Measurements from ENCODE around the gene HNRNPL.
"Not testable (repeated sequence)": the region's sequence is repeated elsewhere in the genome, so short reads cannot be mapped to it uniquely, and the experiment has no call there.

HNRNPL gene

DNA sequence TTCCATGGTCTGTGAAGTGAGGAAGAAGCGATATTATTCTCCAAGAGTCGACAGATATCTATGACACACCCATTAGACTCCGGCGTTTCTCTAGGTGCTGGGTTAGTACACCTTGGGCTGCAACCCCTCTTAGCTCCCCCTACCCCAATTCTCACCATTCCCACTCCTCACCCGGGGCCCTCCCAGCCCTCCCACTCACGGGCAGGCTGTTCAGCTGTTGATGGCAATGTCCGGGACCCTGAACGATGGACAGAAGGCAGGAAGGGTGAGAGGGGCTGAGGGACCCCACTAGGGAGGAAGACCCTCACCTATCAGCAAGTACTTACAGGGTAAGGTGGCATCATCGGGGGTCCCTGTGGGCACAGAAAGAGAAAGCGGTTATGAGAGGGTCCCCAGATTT lies 46.2 kb downstream of the HNRNPL start:
- H3K9ac ChIP-seq (ENCODE audit: low read depth in 1 of 2, low read length in 2 of 2), result no peak overlapping the region
- peaks cover 6 to 12% of the 10 kb centered on the region in 2 donors for H3K4me1 ChIP-seq (ENCODE audit: control insufficient read depth in 1 of 2, insufficient read depth in 2 of 2, low read length in 2 of 2)
- H3K36me3 ChIP-seq (ENCODE audit: control insufficient read depth in 1 of 2, insufficient read depth in 2 of 2, low read length in 2 of 2), result peaks cover 33 to 60% of the 10 kb centered on the region in 2 donors
- no peaks in the 10 kb centered on the region for H3K9me3 ChIP-seq (ENCODE audit: control insufficient read depth in 1 of 2, low read length in 2 of 2)
- H3K4me3 ChIP-seq (ENCODE audit: low read depth in 1 of 2, low read length in 2 of 2), result no peak overlapping the region
- H3K27ac ChIP-seq (ENCODE audit: low read depth, low read length), result no peak overlapping the region
- no peaks in the 10 kb centered on the region for H3K27me3 ChIP-seq (ENCODE audit: control insufficient read depth in 1 of 2, insufficient read depth in 2 of 2, low read length in 2 of 2)

DNA sequence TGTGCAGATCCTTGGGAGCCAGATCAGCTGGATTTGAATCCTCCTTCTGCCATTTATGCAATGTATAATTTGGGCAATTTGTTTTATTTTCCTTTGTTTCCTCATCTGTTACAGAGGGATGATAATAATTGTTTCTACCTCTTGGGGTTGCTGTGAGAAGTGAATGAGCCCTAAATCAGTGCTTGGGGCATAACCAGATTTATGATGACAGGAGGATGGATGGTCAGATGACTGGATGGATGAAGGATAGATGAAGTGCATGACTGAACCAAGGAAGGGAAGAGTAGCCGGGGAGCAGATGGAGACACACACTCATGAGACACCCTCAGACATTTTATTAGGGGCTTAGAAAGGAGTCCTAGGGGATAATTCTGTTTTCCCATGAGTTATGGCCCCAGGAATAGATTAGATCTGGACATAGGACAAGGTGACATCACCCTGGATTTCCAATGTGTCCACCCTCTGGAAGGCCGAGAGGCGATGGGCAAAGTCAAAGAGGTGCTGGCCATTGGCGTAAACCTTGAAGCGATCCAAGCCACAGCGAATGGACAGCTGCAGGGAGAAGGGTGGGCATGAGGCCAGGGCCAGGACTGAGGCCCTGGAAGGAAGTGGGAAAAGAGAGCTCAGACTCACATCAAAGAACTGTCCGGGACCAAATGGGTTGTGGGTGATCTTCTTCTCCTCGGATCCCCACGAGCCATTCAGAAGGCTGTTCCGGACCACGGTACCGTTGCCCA lies 48.3 kb downstream of the HNRNPL start:
- H3K27ac ChIP-seq (ENCODE audit: low read depth, low read length), result no peak overlapping the region
- peaks cover 33 to 50% of the 10 kb centered on the region in 2 donors for H3K36me3 ChIP-seq (ENCODE audit: control insufficient read depth in 1 of 2, insufficient read depth in 2 of 2, low read length in 2 of 2)
- no peaks in the 10 kb centered on the region for H3K9me3 ChIP-seq (ENCODE audit: control insufficient read depth in 1 of 2, low read length in 2 of 2)
- H3K4me3 ChIP-seq (ENCODE audit: low read depth in 1 of 2, low read length in 2 of 2), result no peak overlapping the region
- peaks cover 6% of the 10 kb centered on the region in 2 donors for H3K4me1 ChIP-seq (ENCODE audit: control insufficient read depth in 1 of 2, insufficient read depth in 2 of 2, low read length in 2 of 2)
- no peak overlapping the region for H3K9ac ChIP-seq (ENCODE audit: low read depth in 1 of 2, low read length in 2 of 2)
- H3K27me3 ChIP-seq (ENCODE audit: control insufficient read depth in 1 of 2, insufficient read depth in 2 of 2, low read length in 2 of 2), result no peaks in the 10 kb centered on the region

DNA sequence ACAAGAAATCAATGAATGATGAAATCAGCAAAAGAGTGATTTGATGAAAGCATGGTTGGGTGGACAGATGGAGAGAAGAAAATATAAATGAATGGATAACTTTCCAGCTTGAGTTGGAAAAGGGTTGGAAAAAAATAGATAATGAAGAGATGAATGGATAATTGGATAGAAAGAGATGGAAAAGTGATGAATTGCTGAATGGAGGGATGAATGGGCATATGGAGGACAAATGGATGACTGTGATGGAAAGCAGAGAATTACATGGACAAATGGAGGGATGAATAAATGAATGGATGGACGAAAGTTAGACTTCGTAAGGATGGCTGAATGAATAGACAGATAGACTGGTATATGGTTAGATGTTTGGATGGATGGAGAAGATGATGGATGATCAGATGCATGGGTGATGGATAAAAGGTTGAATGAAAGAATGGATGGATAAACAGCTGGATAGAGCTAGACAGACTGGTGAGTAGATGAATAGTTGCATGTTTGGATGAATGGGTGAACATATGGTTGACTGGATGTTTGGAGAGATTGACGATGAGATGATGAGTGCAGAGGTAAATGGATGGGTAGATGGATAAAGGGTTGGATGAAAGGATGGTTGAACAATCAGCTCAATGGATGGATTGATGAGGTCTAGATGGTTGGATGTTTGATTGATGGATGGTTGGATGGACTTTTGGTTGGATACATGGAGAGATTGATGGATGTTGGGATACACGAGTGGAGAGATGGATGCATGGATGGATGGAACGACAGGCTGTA lies 49.0 kb downstream of the HNRNPL start:
- H3K4me1 ChIP-seq (ENCODE audit: control insufficient read depth in 1 of 2, insufficient read depth in 2 of 2, low read length in 2 of 2), result peaks cover 6% of the 10 kb centered on the region in 2 donors
- no peak overlapping the region for H3K27ac ChIP-seq (ENCODE audit: low read depth, low read length)
- no peak overlapping the region for H3K4me3 ChIP-seq (ENCODE audit: low read depth in 1 of 2, low read length in 2 of 2)
- no peaks in the 10 kb centered on the region for H3K27me3 ChIP-seq (ENCODE audit: control insufficient read depth in 1 of 2, insufficient read depth in 2 of 2, low read length in 2 of 2)
- no peak overlapping the region for H3K9ac ChIP-seq (ENCODE audit: low read depth in 1 of 2, low read length in 2 of 2)
- no peaks in the 10 kb centered on the region for H3K9me3 ChIP-seq (ENCODE audit: control insufficient read depth in 1 of 2, low read length in 2 of 2)
- peaks cover 33 to 45% of the 10 kb centered on the region in 2 donors for H3K36me3 ChIP-seq (ENCODE audit: control insufficient read depth in 1 of 2, insufficient read depth in 2 of 2, low read length in 2 of 2)

DNA sequence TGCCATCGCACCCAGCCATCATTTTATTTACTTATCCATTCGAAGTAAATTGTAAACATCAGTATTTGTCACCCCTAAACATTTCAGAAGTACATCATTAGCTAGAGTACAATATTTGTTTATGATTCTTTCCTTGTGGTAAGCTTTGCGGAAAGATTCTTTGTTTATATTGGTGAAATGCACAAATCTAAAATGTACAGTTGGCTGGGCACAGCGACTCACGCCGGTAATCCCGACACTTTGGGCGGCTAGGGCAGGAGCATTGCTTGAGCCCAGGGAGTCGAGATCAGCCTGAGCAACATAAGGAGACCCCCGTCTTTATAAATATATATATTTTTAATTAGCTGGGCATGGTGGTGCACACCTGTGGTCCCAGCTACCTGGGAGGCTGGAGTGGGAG lies 50.7 kb downstream of the HNRNPL start:
- Histone ChIP-seq H3K27me3 (ENCODE audit: control insufficient read depth in 1 of 2, insufficient read depth in 2 of 2, low read length in 2 of 2) (no peaks in the 10 kb centered on the region), H3K4me1 (ENCODE audit: control insufficient read depth in 1 of 2, insufficient read depth in 2 of 2, low read length in 2 of 2) (no peaks in the 10 kb centered on the region), H3K27ac (ENCODE audit: low read depth, low read length) (no peak overlapping the region), H3K9ac (ENCODE audit: low read depth in 1 of 2, low read length in 2 of 2) (no peak overlapping the region), H3K4me3 (ENCODE audit: low read depth in 1 of 2, low read length in 2 of 2) (no peak overlapping the region), H3K9me3 (ENCODE audit: control insufficient read depth in 1 of 2, low read length in 2 of 2) (no peaks in the 10 kb centered on the region), H3K36me3 (ENCODE audit: control insufficient read depth in 1 of 2, insufficient read depth in 2 of 2, low read length in 2 of 2) (peaks cover 24 to 33% of the 10 kb centered on the region in 2 donors)

DNA sequence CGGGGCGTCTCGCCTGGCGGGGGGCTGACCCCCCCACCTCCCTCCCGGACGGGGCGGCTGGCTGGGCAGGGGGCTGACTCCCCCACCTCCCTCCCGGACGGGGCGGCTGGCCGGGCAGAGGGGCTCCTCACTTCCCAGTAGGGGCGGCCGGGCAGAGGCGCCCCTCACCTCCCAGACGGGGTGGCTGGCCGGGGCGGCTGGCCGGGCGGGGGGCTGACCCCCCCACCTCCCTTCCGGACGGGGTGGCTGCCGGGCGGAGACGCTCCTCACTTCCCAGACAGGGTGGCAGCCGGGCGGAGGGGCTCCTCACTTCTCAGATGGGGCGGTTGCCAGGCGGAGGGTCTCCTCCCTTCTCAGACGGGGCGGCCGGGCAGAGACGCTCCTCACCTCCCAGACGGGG lies 52.0 kb downstream of the HNRNPL start:
- H3K27ac ChIP-seq (ENCODE audit: low read depth, low read length); H3K9ac ChIP-seq (ENCODE audit: low read depth in 1 of 2, low read length in 2 of 2); H3K9me3 ChIP-seq (ENCODE audit: control insufficient read depth in 1 of 2, low read length in 2 of 2); H3K27me3 ChIP-seq (ENCODE audit: control insufficient read depth in 1 of 2, insufficient read depth in 2 of 2, low read length in 2 of 2); H3K4me3 ChIP-seq (ENCODE audit: low read depth in 1 of 2, low read length in 2 of 2); H3K4me1 ChIP-seq (ENCODE audit: control insufficient read depth in 1 of 2, insufficient read depth in 2 of 2, low read length in 2 of 2): not testable (repeated sequence)
- H3K36me3 ChIP-seq (ENCODE audit: control insufficient read depth in 1 of 2, insufficient read depth in 2 of 2, low read length in 2 of 2), result peaks cover 13 to 22% of the 10 kb centered on the region in 2 donors

DNA sequence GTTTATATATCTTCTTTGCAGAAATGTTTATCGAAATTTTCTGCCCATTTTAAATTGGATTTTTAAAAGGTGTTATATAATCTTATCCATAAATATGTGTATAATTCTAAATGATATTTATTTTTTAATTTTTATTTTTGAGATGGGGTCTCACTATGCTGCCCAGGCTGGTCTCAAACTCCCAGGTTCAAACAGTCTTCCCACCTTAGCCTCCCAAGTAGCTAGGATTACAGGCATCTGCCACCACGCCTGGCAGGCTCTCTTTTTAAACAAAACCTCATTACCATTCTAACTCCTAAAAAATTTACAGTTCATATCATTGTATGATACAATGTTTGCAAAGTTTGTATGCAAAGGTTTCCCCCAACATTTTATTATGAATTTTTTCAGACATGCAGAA lies 53.6 kb downstream of the HNRNPL start:
- Histone ChIP-seq H3K9me3 (ENCODE audit: control insufficient read depth in 1 of 2, low read length in 2 of 2) (no peaks in the 10 kb centered on the region), H3K27me3 (ENCODE audit: control insufficient read depth in 1 of 2, insufficient read depth in 2 of 2, low read length in 2 of 2) (no peaks in the 10 kb centered on the region), H3K36me3 (ENCODE audit: control insufficient read depth in 1 of 2, insufficient read depth in 2 of 2, low read length in 2 of 2) (peaks cover 0 to 7% of the 10 kb centered on the region in 2 donors), H3K4me3 (ENCODE audit: low read depth in 1 of 2, low read length in 2 of 2) (no peak overlapping the region), H3K27ac (ENCODE audit: low read depth, low read length) (no peak overlapping the region), H3K4me1 (ENCODE audit: control insufficient read depth in 1 of 2, insufficient read depth in 2 of 2, low read length in 2 of 2) (peaks cover 0 to 7% of the 10 kb centered on the region in 2 donors), H3K9ac (ENCODE audit: low read depth in 1 of 2, low read length in 2 of 2) (no peak overlapping the region)

DNA sequence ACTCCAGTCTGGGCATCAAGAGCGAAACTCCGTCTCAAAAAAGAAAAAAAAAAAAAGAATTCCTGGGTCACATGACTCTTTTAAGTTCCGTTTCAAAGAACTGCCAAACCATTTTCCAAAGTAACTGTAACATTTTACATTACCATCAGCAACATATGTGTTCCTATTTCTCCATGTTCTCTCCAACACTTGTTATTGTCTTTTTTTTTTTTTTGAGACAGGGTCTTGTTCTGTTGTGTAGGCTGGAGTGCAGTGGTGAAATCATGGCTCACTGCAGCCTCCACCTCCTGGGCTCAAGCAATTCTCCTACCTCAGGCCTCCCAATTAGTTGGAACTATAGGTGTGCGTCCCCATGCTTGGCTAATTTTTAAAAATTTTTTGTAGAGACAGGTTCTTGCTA lies 54.2 kb downstream of the HNRNPL start:
- no peaks in the 10 kb centered on the region for H3K27me3 ChIP-seq (ENCODE audit: control insufficient read depth in 1 of 2, insufficient read depth in 2 of 2, low read length in 2 of 2)
- H3K4me3 ChIP-seq (ENCODE audit: low read depth in 1 of 2, low read length in 2 of 2), result no peak overlapping the region
- no peaks in the 10 kb centered on the region for H3K9me3 ChIP-seq (ENCODE audit: control insufficient read depth in 1 of 2, low read length in 2 of 2)
- H3K27ac ChIP-seq (ENCODE audit: low read depth, low read length), result no peak overlapping the region
- H3K36me3 ChIP-seq (ENCODE audit: control insufficient read depth in 1 of 2, insufficient read depth in 2 of 2, low read length in 2 of 2), result peaks cover 0 to under 1% of the 10 kb centered on the region in 2 donors
- H3K9ac ChIP-seq (ENCODE audit: low read depth in 1 of 2, low read length in 2 of 2), result no peak overlapping the region
- peaks cover 0 to 7% of the 10 kb centered on the region in 2 donors for H3K4me1 ChIP-seq (ENCODE audit: control insufficient read depth in 1 of 2, insufficient read depth in 2 of 2, low read length in 2 of 2)

DNA sequence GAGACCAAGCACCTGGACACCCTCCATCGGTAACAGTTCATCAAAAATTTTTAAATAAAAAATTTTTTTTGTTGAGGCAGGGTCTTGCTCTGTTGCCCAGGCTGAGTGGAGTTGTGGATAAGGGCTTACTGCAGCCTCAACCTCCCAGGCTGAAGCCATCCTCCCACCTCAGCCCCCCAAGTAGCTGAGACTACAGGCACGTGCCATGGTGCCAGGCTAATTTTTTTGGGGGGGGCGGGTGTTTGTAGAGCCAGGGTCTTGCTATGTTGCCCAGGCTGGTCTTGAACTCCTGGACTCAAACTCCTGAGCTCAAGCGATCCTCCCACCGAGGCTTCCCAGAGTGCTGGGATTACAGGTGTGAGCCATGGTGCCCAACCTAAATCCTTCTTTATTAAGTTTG lies 56.1 kb downstream of the HNRNPL start:
- Histone ChIP-seq H3K9ac (ENCODE audit: low read depth in 1 of 2, low read length in 2 of 2) (no peak overlapping the region), H3K27me3 (ENCODE audit: control insufficient read depth in 1 of 2, insufficient read depth in 2 of 2, low read length in 2 of 2) (no peaks in the 10 kb centered on the region), H3K27ac (ENCODE audit: low read depth, low read length) (no peak overlapping the region), H3K36me3 (ENCODE audit: control insufficient read depth in 1 of 2, insufficient read depth in 2 of 2, low read length in 2 of 2) (no peaks in the 10 kb centered on the region), H3K9me3 (ENCODE audit: control insufficient read depth in 1 of 2, low read length in 2 of 2) (no peaks in the 10 kb centered on the region), H3K4me3 (ENCODE audit: low read depth in 1 of 2, low read length in 2 of 2) (no peak overlapping the region), H3K4me1 (ENCODE audit: control insufficient read depth in 1 of 2, insufficient read depth in 2 of 2, low read length in 2 of 2) (peaks cover 0 to 7% of the 10 kb centered on the region in 2 donors)

DNA sequence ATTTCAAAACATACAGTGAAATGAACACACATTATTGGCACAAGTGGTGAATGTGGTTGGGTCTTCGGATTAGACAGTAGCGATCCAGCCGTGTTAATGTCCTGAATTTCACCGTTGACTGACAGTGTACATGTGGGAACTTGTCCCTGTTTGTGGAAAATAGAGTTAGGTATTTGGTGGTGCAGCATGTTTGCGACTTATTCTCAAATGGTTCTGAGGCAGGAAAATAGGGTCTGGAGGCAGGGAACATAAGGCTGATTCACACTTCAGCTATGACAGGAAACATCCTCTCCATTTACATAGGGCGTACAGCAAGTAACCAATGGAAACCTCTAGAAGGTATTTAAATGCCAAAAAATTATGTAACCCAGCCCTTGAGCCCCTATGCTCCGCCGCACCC lies 56.6 kb downstream of the HNRNPL start:
- no peaks in the 10 kb centered on the region for H3K27me3 ChIP-seq (ENCODE audit: control insufficient read depth in 1 of 2, insufficient read depth in 2 of 2, low read length in 2 of 2)
- no peak overlapping the region for H3K9ac ChIP-seq (ENCODE audit: low read depth in 1 of 2, low read length in 2 of 2)
- H3K4me1 ChIP-seq (ENCODE audit: control insufficient read depth in 1 of 2, insufficient read depth in 2 of 2, low read length in 2 of 2), result peaks cover 0 to 7% of the 10 kb centered on the region in 2 donors
- H3K4me3 ChIP-seq (ENCODE audit: low read depth in 1 of 2, low read length in 2 of 2), result no peak overlapping the region
- H3K9me3 ChIP-seq (ENCODE audit: control insufficient read depth in 1 of 2, low read length in 2 of 2), result no peaks in the 10 kb centered on the region
- no peaks in the 10 kb centered on the region for H3K36me3 ChIP-seq (ENCODE audit: control insufficient read depth in 1 of 2, insufficient read depth in 2 of 2, low read length in 2 of 2)
- H3K27ac ChIP-seq (ENCODE audit: low read depth, low read length), result no peak overlapping the region

DNA sequence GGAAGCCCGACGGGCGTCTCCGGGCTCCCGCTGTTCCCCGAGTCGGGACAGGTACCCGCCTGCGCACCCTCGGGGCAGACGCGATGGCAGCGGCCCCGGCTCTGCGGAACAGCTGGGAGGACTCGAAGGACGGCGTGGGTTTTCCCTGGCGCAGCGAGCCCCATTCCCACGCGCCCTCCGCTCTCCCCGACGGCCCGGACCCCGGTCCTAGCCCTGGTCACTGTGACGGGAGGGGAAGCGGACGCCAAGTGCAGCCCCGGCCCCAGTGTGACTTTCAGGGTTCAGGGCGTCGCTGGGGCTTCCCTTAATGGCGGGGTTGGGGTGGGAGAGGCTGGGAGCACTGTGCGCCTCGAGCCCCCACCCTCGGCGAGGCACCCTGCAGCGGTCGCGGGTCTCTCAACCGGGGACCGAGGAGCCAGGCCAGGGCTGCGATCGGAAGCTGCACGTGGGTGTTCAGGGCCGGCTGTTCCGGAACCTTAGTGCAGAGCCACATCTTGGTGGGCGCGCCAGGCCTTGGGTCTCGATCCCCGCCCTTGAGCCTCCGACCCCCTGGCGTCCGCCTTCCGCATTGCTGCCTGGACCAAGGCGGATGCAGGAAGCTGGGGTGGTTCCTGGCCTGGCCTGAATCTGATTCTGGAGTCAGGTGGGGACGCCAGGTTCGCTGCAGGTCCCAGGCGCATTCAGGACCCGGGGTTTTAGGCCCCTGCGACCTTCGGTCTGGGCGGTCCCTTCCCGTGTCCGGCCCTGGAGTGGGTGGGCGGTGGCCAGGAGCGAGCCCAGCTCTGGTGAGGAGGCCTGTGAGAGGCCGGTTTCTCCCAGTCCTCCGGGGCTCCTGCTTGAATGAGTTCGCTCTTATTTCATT lies 57.3 kb downstream of the HNRNPL start:
- H3K4me1 ChIP-seq (ENCODE audit: control insufficient read depth in 1 of 2, insufficient read depth in 2 of 2, low read length in 2 of 2), result peaks cover 0 to 7% of the 10 kb centered on the region in 2 donors
- no peaks in the 10 kb centered on the region for H3K36me3 ChIP-seq (ENCODE audit: control insufficient read depth in 1 of 2, insufficient read depth in 2 of 2, low read length in 2 of 2)
- no peak overlapping the region for H3K27ac ChIP-seq (ENCODE audit: low read depth, low read length)
- peak overlapping the region in 1 of 2 donors; percentile 12 for H3K9ac ChIP-seq (ENCODE audit: low read depth in 1 of 2, low read length in 2 of 2)
- H3K9me3 ChIP-seq (ENCODE audit: control insufficient read depth in 1 of 2, low read length in 2 of 2), result no peaks in the 10 kb centered on the region
- H3K27me3 ChIP-seq (ENCODE audit: control insufficient read depth in 1 of 2, insufficient read depth in 2 of 2, low read length in 2 of 2), result no peaks in the 10 kb centered on the region
- peak overlapping the region in 1 of 2 donors; percentile 53 for H3K4me3 ChIP-seq (ENCODE audit: low read depth in 1 of 2, low read length in 2 of 2)
